Hepatocyte (in vitro differentiated cells): ENCODE data around the gene TNS3.

Experiments
- CTCF ChIP-seq: fragments of 200-600 bp; sonication (generic); IDR thresholded peaks from 2 replicates; pipeline ENCODE4 v1.5.1; 2016; ENCODE audit warnings: antibody characterized with exemption, mild to moderate bottlenecking; ENCODE audit not compliant: poor library complexity
- EZH2 ChIP-seq: fragments of 200-600 bp; sonication (generic); IDR thresholded peaks from 2 replicates; pipeline ENCODE4 v1.6.1; 2016; ENCODE audit warnings: antibody characterized with exemption, mild to moderate bottlenecking, borderline replicate concordance
- EZH2phosphoT487 ChIP-seq: fragments of 200-600 bp; sonication (generic); IDR thresholded peaks from one replicate; pipeline ENCODE4 v1.6.1; 2018; ENCODE audit warnings: antibody characterized with exemption, mild to moderate bottlenecking, low read depth, moderate library complexity; ENCODE audit not compliant: unreplicated experiment, severe bottlenecking

GRCh38 chr7:47551668-47552440 is 30.1 kb downstream of the TNS3 start:
- TF ChIP-seq CTCF (no peak), EZH2 (no peak), EZH2phosphoT487 (no peak)
